GM19468 (cell line): ENCODE results near the gene MYLIP.
"Not testable (repeated sequence)": the region's sequence is repeated elsewhere in the genome, so short reads cannot be mapped to it uniquely, and the experiment has no call there.

ENCODE experiments used
- ATAC-seq: cut with Tn5 transposase; IDR thresholded peaks from one replicate; pipeline ENCODE4 v1.9.1; 2021; ENCODE audit warnings: mild to moderate bottlenecking, moderate library complexity, moderate number of reproducible peaks; ENCODE audit not compliant: unreplicated experiment; ENCODE audit errors: extremely low read depth

MYLIP gene

GRCh38 chr6:16166871-16167608 lies 38.2 kb downstream of the MYLIP start:
- no peak for ATAC-seq

- ATAC-seq, result no peak
These were observed 39.2 kb downstream of the MYLIP start for GRCh38 chr6:16168121-16168520.

GRCh38 chr6:16168858-16169257 lies 40.0 kb downstream of the MYLIP start:
- no peak for ATAC-seq

GRCh38 chr6:16171400-16171799 lies 42.5 kb downstream of the MYLIP start:
- ATAC-seq, result no peak

GRCh38 chr6:16173167-16173940 lies 44.5 kb downstream of the MYLIP start:
- no peak for ATAC-seq

- no peak for ATAC-seq
These were observed 45.7 kb downstream of the MYLIP start for GRCh38 chr6:16174416-16175078.

GRCh38 chr6:16176600-16176999 lies 47.7 kb downstream of the MYLIP start:
- not testable (repeated sequence) for ATAC-seq

GRCh38 chr6:16177881-16178280 lies 49.0 kb downstream of the MYLIP start:
- ATAC-seq, result no peak

GRCh38 chr6:16178351-16178750 lies 49.5 kb downstream of the MYLIP start:
- ATAC-seq, result no peak

GRCh38 chr6:16179063-16179462 lies 50.2 kb downstream of the MYLIP start:
- ATAC-seq, result no peak

- no peak for ATAC-seq
These were observed 51.1 kb downstream of the MYLIP start for GRCh38 chr6:16179970-16180431.

GRCh38 chr6:16180696-16181438 lies 52.0 kb downstream of the MYLIP start:
- ATAC-seq, result no peak

GRCh38 chr6:16181439-16182297 lies 52.8 kb downstream of the MYLIP start:
- no peak for ATAC-seq

GRCh38 chr6:16183187-16183664 lies 54.3 kb downstream of the MYLIP start:
- no peak for ATAC-seq

- no peak for ATAC-seq
These were observed 55.2 kb downstream of the MYLIP start for GRCh38 chr6:16184129-16184528.

GRCh38 chr6:16184551-16184950 lies 55.7 kb downstream of the MYLIP start:
- ATAC-seq, result no peak

GRCh38 chr6:16187176-16187575 lies 58.3 kb downstream of the MYLIP start:
- no peak for ATAC-seq

- ATAC-seq, result no peak
These were observed 61.3 kb downstream of the MYLIP start for GRCh38 chr6:16190214-16190613.

- ATAC-seq, result no peak
These were observed 67.5 kb downstream of the MYLIP start for GRCh38 chr6:16196260-16196983.
